GM19035 (cell line): ENCODE data around the gene APBA2.

Experiments used
- ATAC-seq: cut with Tn5 transposase; IDR thresholded peaks from one replicate; pipeline ENCODE4 v1.9.1; 2021; ENCODE audit not compliant: unreplicated experiment

Gene APBA2

DNA sequence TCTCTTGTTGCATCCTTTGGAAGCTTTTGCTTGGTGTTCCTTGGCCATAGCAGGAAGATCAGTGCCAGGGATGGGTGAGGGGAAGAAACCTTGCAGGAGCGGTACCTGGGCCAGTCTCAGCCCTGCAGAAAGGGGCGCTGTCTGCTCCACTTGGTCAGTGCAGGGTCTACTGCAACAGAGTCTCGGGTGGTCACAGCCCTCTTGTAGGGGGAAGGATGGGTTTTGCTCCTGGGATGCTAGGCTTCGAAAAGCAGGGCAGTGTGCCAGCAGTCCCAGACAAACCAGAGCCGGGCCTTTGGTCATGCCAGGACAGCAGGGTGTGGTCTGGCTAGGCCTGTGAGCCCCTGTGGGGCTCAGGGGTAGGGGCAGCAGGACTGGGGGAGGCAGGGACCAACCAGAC, 186.7 kb downstream of the APBA2 start:
- no peak for ATAC-seq

DNA sequence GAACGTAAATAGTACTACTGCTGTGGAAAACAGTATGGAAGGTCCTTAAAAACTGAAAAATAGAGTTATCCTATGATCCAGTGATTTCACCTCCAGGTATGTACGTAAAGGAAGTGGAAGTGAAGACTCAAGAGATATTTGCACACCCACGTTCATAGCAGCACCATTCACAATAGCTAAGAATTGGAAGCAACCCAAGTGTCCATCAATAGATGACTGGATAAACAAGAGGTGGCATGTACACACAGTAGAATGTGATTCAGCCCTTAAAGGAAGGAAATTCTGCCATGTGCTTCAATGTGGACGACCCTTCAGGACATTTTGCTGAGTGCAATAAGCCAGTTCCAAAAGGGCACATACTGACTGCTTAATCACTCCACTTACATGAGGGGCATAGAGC, 188.3 kb downstream of the APBA2 start:
- no peak for ATAC-seq

DNA sequence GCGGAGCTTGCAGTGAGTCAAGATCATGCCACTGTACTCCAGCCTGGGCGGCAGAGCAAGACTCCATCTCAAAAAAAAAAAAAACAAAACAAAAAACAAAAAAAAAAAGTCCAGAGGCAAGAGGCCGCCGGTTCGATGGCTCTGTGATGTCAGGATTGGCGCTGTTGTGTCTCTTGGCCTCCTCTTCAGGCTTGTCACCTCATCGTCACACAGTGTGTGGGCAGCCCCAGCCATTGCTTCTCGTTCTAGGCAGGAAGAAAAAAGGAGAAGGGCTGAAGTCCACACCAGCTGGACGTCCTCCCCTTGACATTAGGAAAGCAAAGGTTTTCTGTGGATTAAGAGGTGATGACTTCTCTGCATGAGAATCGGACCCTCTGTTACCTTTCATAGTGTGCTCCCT, 192.8 kb downstream of the APBA2 start:
- no peak for ATAC-seq

DNA sequence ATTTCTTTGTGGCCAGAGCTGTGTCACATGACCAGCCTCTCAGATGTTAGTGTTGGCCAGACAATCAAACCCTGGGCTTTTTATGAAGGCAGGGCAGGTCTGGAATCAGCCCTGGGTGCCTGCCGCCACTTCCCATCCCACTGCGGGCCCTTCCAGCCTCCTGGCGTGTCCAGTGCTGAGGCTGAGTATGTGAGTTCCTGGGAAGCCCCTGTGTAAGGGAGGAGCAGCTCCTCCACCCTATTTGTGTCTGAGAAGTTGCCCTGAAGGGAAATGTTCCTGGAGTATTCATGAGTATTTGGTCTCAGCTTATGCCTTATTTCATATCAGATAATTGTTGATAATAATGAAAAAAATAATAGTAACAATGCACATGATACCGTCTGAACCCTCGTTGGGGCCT, 193.7 kb downstream of the APBA2 start:
- ATAC-seq, result no peak

DNA sequence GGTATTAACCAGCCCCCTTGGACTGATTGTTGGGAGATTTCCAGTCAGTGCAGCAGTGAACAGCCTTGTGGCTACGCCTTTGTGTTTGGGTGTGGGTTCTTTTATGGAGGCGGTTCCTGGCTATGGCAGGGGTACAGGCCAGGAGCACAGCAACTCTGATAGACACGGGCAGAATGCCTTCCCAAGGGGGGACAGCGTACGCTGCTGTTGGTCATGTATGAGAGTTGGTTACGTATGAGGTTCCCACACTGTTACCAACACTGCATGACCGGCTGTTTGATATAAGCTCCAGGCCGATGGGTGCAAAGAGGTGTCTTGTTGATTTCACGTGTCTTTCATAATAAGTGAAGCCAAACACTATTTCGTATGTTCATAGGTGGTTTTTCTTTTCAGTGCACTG, 196.0 kb downstream of the APBA2 start:
- no peak for ATAC-seq

DNA sequence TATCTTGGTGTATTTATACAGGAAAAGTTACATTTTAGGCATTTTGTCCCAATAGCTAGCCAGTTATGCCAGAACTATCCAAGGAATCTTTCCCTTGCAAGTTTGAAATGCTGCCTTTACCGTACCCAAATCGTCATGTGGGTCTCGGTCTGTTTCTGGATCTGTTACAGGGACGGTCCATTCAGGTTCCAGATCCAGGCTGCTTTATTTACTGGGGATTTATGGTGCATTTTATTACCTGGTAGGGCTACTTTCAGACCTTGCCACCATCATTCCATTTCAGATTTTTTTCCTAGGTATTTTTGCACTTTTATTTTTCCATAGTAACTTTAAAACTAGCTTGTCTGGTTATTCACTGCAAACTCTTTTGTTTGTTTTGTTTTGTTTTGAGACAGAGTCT, 197.4 kb downstream of the APBA2 start:
- ATAC-seq, result no peak

DNA sequence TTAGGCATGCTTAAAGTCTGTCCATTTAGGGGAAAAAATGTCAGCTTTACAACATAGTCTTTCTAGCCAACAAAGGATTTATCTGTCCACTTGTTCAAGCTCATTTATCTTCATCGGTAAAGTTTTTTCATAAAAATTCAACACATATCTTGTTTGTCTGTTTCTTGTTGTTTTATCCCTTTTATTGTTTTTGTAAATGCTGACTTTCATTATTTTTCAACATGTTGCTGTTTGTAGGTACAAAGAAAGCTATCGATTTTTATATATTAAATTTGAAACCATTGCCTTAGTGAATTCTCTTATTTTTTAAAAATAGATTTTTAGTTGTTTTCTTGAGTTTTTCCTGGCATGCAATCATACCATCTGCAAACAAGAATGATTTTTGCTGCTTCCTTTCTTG, 198.1 kb downstream of the APBA2 start:
- ATAC-seq, result no peak

DNA sequence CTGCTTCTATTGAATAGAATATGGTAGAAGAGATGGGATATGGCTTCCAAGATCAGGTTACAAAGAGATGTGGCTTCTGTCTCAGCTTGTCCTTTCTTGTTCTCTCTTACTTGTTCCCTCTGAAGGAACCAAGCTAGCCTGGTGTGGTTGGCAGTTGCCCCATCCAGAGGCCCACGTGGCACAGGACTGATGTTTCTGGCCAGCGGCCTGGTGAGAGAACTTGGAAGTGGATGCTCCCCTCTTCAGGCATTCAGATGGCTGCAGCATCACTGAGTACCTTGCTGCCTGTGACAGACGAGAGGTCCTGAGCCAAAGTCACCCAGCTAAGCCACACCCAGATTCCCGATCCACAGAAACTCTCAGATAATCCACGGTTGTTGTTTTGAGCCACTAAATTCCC, 200.2 kb downstream of the APBA2 start:
- no peak for ATAC-seq

DNA sequence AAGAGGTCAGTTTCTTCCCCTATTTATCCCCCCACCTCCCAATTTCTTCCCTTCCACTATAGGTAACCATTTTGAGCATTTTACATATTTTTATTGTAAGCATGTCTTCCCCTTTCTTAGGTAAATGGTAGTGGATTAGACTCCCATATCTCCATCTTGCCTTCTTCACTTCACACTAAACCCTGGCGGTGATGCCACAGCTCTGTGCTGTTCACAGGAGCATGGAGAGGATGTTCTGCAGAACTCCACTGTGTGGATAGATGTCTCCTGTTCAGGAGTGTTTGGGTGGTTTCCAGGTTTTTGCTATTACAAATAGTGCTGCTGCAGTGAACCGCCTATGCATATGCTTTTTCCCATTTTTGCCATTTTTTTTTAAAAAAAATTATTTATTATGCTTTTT, 201.1 kb downstream of the APBA2 start:
- no peak for ATAC-seq

DNA sequence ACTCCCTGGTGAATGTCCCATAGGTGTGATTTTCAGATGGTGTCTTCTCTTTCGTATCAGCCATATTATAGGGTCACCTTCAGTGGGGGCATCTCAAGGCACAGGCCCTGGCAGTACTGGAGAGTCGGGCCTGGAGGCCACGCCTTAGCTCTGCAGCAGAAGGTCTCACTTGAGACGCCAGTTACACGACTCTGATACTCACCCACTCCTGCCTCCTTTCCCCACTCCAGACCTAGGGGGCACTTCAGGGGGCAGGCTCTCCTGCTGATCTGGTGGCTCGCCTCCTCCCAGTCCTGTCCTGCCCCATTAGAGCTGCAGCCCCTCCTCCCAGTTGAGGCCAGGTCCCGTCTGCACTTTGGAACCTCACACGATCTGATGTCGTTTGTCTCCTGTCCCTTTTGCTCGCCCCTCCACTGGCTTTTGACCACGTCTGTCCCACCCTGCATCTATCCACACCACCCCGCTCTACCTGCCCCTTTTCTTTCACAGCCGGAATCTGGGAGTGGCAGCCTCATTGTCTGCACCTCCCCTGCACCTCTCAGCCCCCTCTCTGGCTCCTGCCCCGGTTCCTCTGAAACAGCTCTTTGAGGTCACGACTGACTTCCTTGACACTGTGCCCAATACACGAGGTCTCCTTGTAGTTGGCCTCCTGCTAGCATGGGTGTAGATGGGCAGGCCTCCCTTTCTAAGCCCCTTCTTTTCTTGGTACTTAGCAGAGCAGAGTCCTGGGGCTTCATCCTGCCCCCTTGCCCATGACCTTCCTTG, 201.9 kb downstream of the APBA2 start:
- no peak for ATAC-seq

DNA sequence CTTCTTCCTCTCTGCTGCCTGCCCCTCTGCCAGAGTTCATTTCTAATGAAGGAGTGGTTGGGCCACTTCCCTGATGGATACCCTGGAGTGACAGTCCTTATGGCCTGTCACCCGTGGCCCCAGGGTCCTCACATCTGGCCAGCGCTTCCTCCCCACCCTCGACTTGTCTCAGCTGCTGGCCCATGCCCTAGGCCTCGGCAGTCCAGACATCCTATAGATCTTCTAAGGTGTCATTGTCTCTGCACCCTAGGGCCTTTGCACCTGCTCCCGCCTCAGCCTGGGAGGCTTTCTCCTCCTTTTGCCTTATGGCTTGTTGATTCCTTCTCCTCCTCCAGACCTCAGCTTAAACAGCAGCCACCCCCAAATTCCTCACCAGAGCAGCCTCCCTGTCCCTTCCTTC, 202.9 kb downstream of the APBA2 start:
- no peak for ATAC-seq

DNA sequence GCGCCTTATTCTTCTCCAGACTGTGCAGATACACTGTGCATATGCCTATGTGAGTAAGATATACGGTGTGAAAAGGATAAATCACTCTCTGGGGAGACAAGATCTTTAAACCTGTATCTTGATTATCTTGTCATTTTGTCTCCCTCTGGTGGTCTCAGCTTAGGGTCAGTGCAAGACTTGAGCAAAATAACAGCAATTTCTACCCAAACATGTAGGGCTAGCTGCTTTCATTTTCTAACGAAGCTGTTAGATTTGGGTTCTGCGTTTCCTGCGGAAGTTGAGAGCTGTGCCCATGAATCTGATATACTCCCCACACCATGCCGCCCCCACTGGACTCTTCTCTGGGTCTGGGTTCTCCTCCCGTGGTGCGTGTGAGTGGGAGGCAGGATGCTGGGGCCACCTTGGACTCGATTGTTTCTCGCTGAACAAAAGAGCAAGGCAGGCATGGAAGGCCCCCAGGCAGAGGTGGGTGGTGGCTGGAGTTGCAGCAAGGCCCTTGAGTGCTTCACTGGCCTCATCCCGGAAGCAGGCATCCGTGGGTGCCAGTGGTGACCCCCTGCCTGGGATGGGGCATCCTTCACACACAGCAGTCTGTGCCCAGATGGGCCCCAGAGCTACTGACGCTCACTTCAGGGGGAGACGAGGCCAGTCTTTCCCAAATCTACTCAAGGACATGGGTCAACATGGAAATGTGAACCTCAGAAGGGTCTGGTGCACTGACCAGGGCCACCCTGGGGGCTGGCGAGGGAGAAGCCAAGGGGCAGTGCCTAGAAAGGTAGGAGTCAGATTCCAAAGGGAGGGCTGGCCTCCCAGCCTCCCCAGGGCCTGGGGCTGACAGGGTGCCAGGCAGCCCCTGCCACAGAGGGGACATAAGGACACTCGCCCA, 204.2 kb downstream of the APBA2 start:
- ATAC-seq, result no peak

DNA sequence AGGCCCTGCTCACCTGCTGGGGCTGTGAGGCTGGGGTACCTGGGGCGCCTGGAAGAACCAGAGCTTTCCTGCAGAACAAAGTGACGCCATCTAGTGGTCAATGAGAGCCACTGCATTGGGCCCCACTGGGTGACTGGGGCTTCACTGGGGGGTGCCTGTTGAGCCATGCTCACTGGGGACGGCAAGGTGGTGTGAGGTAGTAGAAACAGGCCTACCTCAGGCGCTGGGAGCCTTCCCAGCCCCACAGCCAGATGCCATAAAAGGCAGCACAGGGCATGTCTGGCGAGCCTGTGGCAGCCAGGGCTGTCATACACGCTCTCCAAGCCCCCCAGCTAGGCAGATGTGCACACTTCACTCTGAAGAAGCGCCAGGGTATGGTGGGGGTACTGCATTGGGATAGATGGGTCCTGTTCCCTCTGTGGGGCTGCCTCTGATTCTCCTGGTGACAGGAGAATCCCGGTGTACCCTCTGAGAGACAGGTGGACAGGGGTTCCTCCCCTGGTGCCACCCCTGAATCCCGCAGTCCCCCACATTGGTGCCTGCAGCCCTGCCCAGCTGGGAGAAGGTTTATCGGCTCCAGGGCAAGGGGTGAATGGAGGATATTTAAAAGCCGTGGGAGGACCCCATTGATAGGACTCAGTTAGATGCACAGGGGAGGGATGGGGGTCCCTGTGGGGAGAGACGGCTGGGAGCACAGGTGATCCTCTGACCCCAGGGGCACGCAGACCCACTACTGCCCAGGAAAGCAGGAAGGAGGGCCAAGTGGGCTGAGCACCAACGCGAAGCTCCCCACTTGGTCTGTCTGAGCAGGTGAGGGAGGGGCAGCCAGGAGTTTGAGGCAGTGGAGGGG, 205.1 kb downstream of the APBA2 start:
- ATAC-seq, result no peak

DNA sequence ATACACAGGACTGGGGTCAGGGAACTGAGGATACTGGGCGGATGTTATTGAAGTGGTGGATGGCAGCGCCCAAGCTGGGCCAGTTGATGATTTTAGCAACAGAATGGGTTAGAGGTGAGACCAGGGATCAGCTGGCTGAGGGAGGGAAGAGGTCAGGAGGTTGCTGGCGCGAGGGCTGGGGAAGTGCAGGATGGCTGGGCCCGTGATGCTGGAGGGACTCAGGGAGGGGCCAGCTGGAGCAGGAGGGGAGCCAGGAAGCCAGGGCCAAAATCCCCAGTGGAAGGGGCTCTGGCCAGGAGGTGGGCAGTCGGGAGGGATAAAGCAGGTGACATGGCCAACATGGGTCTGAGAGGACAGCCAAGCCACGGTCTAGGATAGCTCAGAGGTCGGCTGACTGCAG, 205.9 kb downstream of the APBA2 start:
- ATAC-seq, result no peak

DNA sequence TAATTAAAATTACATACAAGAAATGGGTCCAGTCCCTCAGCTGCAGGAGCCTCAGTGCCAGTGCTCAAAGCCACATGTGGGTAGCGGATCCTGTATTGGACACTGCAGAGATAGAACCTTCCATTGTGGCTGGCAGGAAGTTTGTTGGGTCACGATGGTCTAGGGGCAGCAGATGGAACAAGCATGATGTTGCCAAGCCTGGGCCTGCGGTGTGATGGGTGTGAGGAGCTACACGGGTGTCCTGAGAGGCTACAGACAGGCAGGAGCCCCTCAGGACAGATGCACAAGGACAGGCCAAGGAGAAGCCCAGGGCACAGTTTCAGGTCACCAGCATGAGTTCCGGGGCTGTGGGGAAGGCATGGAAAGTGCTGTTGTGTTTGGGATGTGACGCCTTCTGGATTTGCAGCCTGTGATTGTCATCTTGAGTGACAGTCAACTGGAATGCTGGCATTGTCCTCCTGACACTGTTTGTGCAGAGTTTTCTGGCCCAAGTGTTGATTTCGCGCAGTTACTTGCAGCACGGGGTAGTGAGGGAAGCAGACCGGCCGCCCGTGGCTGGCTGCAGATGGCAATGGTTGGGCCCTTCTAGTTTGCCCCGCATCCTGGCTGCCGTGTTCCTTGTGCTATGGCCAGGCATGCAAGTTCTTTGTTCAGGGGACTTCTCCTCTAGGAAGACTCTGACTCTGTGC, 206.7 kb downstream of the APBA2 start:
- ATAC-seq, result no peak

DNA sequence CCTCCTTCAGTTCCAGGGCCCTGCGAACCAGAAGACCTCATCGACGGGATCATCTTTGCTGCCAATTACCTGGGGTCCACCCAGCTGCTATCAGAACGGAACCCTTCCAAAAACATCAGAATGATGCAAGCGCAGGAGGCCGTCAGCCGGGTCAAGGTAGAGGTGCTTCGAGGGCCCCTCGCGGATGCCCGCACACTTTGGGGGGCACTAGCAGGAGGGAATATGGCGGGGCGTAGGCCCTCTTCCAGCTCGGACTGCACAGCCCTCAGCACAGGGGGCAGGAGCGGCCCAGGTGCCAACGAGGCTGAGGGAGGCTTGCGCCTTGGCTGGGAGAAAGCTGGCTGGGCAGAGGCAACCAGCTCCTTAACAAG, 207.3 kb downstream of the APBA2 start:
- ATAC-seq, result no peak

DNA sequence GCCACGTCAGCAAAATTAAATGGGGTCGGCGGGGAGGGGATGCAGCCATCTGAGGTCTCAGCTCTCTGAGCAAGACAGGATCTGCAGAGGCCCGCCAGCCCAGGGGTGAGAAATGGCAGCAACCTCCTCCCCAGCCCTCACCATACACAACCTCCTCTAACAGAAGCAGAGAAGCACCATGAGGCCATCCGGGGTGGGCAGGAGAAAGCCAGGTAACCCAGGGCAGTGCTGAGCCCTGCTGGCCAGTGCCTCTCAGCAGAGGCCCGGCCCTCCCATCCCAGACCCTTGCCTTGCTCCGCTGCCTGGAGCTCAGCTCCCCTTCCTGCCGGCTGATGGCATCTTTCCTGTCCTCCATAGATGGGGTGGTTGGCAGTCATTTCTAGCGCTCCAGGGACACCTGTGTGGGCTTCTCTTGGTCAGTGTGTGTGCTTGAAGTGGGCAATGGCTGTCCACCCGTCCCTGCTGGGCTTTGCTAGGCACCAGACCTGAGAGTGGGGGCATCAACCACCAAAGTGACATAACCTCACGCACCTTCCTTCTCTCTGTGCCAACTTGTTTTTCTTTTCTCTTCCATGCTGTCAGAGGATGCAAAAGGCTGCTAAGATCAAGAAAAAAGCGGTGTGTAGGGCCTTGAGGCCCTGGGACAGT, 208.0 kb downstream of the APBA2 start:
- ATAC-seq, result no peak

DNA sequence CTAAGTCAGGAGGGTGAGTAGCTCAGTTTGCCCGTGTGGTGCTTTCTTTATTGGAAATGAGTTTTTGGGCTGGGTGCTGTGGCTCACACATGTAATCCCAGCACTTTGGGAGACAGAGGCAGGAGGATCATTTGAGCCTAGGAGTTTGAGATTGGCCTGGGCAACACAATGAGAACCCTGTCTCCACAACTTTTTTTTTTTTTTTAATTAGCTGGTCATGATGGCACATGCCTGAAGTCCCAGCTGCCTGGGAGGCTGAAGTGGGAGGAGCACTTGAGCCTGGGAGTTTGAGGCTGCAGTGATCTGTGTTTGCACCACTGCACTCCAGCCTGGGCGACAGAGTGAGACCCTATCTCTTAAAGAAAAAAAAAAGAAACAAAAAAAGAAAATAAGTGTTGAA, 208.9 kb downstream of the APBA2 start:
- no peak for ATAC-seq

DNA sequence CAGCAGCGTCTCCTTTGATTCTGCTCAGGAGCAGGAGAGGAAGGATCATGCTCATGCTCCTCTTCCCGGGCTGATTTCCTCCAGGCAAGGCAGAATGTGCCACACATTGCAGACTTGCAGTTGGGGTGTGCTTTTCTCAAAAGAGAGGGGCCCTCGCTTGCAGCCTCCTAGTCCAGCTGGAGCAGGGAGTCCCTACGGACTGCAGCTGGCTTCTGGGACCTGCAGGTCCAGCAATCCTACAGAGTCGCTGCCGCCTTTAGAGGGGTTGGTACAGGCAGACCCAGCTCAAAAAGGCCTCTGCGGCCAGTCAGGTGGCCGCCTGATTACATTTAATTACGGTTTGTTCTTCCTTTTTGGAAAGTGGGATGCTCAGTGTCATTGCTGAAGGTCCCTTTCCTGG, 210.0 kb downstream of the APBA2 start:
- no peak for ATAC-seq

DNA sequence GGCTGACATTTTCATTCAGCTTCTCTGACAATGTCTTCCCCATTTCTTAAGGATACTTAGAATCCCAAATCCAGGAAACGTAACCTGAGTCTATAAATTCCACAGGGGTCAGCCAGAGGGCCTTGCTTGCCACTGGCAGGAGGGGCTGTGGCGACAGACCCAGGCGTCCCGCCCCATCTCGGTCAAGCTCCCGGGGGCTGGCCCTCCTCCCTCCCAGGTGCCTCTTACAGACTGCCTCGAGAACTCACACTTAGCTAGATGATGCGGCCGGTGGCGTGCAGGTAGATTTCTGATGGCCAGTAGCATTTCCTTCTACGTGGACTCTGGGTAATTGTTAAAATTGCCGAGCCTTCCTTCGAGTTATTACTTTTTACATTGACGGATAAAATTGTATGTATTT, 211.4 kb downstream of the APBA2 start:
- no peak for ATAC-seq

DNA sequence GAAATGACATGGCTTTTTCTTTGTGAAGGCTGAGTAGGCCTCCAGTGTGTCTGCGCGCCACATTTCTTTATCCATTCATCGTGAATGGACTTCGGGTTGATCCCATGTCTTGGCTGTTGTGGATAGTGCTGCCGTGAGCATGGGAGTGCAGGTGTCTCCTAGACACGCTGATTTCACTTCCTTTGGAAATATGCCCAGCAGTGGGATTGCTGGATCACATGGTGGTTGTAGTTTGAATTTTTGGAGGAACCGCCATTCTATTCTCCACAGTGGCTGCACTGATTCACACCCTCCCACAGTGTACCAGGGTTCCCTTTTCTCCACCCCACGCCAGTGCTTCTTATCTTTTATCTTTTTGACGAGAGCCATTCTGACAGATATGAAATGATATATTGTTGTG, 212.2 kb downstream of the APBA2 start:
- no peak for ATAC-seq
